A549 (cell line): ENCODE measurements around the gene PRKD2.

ENCODE experiments used
- BCL3 ChIP-seq: fragments of >200 bp; sonication (Bioruptor Twin); formaldehyde crosslinking; IDR thresholded peaks from 3 replicates; pipeline ENCODE4 v1.6.1; 2016
- CTCF ChIP-seq: fragments of >200 bp; sonication (Bioruptor Twin); formaldehyde crosslinking; IDR thresholded peaks from 3 replicates; pipeline ENCODE4 v1.5.1; 2016
- ESRRA ChIP-seq: fragments of 150-350 bp; IDR thresholded peaks from 2 replicates; pipeline ENCODE4 v1.6.1; 2014; ENCODE audit warnings: mild to moderate bottlenecking, low read length, borderline replicate concordance
- HOXB5 ChIP-seq: fragments of 250-450 bp; sonication (Bioruptor Pico); IDR thresholded peaks from 2 replicates; pipeline ENCODE4 v1.5.0; 2020; ENCODE audit warnings: mild to moderate bottlenecking, moderate library complexity
- NPAS2 ChIP-seq: fragments of 250-450 bp; sonication (Bioruptor Pico); IDR thresholded peaks from 2 replicates; pipeline ENCODE4 v1.8.0; 2022; ENCODE audit warnings: mild to moderate bottlenecking, moderate library complexity, borderline replicate concordance
- PHF8 ChIP-seq: fragments of 200-600 bp; sonication (generic); IDR thresholded peaks from 2 replicates; pipeline ENCODE4 v1.6.1; 2016; ENCODE audit warnings: low read depth, mild to moderate bottlenecking, antibody characterized with exemption, moderate library complexity, borderline replicate concordance
- POLR2A ChIP-seq: IDR thresholded peaks from 2 replicates; pipeline ENCODE4 v1.6.1; 2012; ENCODE audit warnings: mild to moderate bottlenecking, low read length
- RAD21 ChIP-seq, 2 experiments: fragments of >200 bp in 1 of 2; sonication (Bioruptor Twin) in 1 of 2; formaldehyde crosslinking in 1 of 2; IDR thresholded peaks in 1 of 2; conservative IDR thresholded peaks in 1 of 2; 2 replicates in 1 of 2; 3 replicates in 1 of 2; pipeline ENCODE4 v1.6.1; 2012 to 2018; ENCODE audit warnings: inconsistent platforms in 1 of 2
- RARB ChIP-seq: fragments of 250-450 bp; sonication (Bioruptor Pico); IDR thresholded peaks from 2 replicates; pipeline ENCODE4 v1.8.0; 2021; ENCODE audit warnings: mild to moderate bottlenecking, moderate library complexity
- TF ChIP-seq, protein P1 (sequence below): IDR thresholded peaks from 2 replicates; pipeline ENCODE4 v1.6.1; 2012
- TF ChIP-seq, protein P2 (sequence below): fragments of 150-350 bp; IDR thresholded peaks from 2 replicates; pipeline ENCODE4 v1.6.1; 2014; ENCODE audit warnings: low read depth, mild to moderate bottlenecking, low read length

DNA sequence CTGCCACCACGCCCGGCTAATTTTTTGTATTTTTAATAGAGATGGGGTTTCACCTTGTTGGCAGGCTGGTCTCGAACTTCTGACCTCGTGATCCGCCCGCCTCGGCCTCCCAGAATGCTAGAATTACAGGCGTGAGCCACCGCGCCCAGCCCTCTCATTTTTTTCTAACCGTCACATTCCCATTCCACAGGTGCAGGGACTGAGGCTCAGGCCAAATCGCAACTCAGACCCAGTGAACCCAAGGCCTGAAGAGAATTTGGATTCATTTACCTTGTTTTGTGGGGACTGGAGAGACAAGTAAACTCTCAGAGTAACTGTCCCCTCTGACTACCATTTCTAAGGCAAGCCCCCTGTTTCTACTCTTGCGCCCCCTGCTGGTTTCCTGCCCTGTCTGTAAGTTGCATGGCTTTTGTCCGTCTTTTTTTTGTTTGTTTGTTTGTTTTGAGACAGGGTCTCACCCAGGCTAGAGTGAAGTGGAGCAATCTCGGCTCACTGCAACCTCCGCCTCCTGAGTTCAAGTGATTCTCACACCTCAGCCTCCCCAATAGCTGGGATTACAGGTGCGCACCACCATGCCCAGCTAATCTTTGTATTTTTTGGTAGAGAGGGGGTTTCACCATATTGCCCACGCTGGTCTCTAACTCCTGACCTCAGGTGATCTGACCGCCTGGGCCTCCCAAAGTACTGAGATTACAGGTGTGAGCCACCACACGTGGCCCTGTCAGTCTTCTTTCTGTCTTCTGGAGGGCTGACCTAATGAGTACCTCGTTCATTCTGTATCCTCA lies 31.6 kb upstream of the PRKD2 start:
- TF ChIP-seq, protein P1, sequence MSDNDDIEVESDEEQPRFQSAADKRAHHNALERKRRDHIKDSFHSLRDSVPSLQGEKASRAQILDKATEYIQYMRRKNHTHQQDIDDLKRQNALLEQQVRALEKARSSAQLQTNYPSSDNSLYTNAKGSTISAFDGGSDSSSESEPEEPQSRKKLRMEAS, result peak; percentile 45
- no peak for TF ChIP-seq POLR2A
- peak; percentile 92 for TF ChIP-seq CTCF
- TF ChIP-seq BCL3, result no peak
- TF ChIP-seq, protein P2, sequence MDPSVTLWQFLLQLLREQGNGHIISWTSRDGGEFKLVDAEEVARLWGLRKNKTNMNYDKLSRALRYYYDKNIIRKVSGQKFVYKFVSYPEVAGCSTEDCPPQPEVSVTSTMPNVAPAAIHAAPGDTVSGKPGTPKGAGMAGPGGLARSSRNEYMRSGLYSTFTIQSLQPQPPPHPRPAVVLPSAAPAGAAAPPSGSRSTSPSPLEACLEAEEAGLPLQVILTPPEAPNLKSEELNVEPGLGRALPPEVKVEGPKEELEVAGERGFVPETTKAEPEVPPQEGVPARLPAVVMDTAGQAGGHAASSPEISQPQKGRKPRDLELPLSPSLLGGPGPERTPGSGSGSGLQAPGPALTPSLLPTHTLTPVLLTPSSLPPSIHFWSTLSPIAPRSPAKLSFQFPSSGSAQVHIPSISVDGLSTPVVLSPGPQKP, result no peak
- TF ChIP-seq ESRRA, result no peak
- no peak for TF ChIP-seq NPAS2 (CRISPR knock-in tag)
- peak; percentile 31 to 54; a peak in 2 of 5 replicates for TF ChIP-seq RAD21 (conservative IDR thresholded peaks at IDR 0.05 in 1 of 2, IDR thresholded peaks at IDR 0.05 in 1 of 2)
- TF ChIP-seq HOXB5 (CRISPR knock-in tag), result no peak
- no peak for TF ChIP-seq PHF8
- TF ChIP-seq RARB, result no peak
